ENCODE measurements around the gene GFOD1. TPM values are rescaled to one million over a fixed set of nuclear protein-coding genes. Genes with fewer than 3 reads are reported as not detected.

The GFOD1 gene
- polyA plus RNA-seq, 1 of the 3 experiments (the other 2 are of a cell fraction) = 1.6 TPM

- H3K9me3 ChIP-seq = no peaks in the 10 kb centered on the region
- CTCF ChIA-PET = no interaction called here
- POLR2A ChIA-PET = no interaction called here
These were observed 128.1 kb downstream of the GFOD1 start for GRCh38 chr6:13359287-13359686.

More at GRCh38 chr6:13359287-13359686, 128.1 kb downstream of the GFOD1 start:
- Histone ChIP-seq H3K4me3 (ENCODE audit: low read depth in 2 of 2, low read length in 1 of 2) (no peak overlapping the region), H3K79me2 (ENCODE audit: insufficient read depth) (no peaks in the 10 kb centered on the region), H4K20me1 (ENCODE audit: insufficient read depth) (no peaks in the 10 kb centered on the region), H3K4me2 (no peak overlapping the region), H3K9me2 (no peaks in the 10 kb centered on the region), H3K4me1 (ENCODE audit: control insufficient read depth in 1 of 2, insufficient read depth in 2 of 2, low read depth in 1 of 2, low read length in 1 of 2) (peaks cover 3 to 27% of the 10 kb centered on the region in 2 experiments; a peak in 3 of 4 replicates), H3K9ac (no peak overlapping the region), H3F3A (replicated peaks; ENCODE audit: insufficient read depth) (peaks cover 26% of the 10 kb centered on the region), H3K27me3 (ENCODE audit: insufficient read depth) (no peaks in the 10 kb centered on the region), H2AFZ (ENCODE audit: low read depth) (no peak overlapping the region), H3K36me3 (replicated peaks in 1 of 2; ENCODE audit: control insufficient read depth in 1 of 2, insufficient read depth in 2 of 2, low read length in 1 of 2) (no peaks in the 10 kb centered on the region), H3K27ac (ENCODE audit: low read depth in 2 of 2, low read length in 1 of 2) (no peak overlapping the region)
- no peak for DNase-seq
- TF ChIP-seq SIN3A (IDR thresholded peaks at IDR 0.05; ENCODE audit: borderline replicate concordance, low read depth, low read length) (no peak), ZBTB33 (IDR thresholded peaks at IDR 0.05; ENCODE audit: borderline replicate concordance, low read depth) (no peak), TAF1 (IDR thresholded peaks at IDR 0.05; ENCODE audit: borderline replicate concordance, low read depth, low read length) (no peak), MAX (IDR thresholded peaks at IDR 0.05; ENCODE audit: low read depth) (no peak), POLR2AphosphoS5 (IDR thresholded peaks at IDR 0.05; ENCODE audit: low read depth, low read length) (no peak), IRF3 (IDR thresholded peaks at IDR 0.05; ENCODE audit: low read depth, low read length) (no peak), EZH2phosphoT487 (IDR thresholded peaks at IDR 0.05; ENCODE audit: borderline replicate concordance, low read depth) (no peak), GATA2 (CRISPR knock-in tag; IDR thresholded peaks at IDR 0.05) (no peak), CTCF (IDR thresholded peaks at IDR 0.05) (no peak), MEF2A (IDR thresholded peaks at IDR 0.05; ENCODE audit: borderline replicate concordance, low read depth) (no peak)
- WGBS (ENCODE audit: low lambda C conversion rate) = 89% methylated on average over 6 of the region's 6 CpGs
